Measurements from ENCODE around the gene MAP3K20.

MAP3K20 gene

DNA sequence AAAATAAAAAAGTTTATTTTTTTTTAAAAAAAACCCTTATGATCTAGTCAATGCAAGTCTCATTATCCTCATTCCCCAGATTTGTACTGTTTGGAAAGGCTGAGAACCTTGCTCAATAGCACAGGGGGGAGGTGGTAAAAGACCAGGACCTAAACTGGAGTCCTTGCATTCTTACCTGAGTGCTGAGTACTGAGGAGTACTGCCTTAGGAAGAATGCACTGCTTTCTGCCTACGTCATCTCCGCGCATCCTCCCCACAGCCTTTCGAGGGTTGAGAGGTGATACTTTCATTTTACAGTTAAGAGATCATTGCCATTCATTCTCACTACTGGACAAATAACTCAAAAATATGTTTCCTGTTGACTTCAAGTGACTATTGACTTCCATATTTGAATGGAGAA, 73.8 kb downstream of the MAP3K20 start:
- TF ChIP-seq, protein P1, sequence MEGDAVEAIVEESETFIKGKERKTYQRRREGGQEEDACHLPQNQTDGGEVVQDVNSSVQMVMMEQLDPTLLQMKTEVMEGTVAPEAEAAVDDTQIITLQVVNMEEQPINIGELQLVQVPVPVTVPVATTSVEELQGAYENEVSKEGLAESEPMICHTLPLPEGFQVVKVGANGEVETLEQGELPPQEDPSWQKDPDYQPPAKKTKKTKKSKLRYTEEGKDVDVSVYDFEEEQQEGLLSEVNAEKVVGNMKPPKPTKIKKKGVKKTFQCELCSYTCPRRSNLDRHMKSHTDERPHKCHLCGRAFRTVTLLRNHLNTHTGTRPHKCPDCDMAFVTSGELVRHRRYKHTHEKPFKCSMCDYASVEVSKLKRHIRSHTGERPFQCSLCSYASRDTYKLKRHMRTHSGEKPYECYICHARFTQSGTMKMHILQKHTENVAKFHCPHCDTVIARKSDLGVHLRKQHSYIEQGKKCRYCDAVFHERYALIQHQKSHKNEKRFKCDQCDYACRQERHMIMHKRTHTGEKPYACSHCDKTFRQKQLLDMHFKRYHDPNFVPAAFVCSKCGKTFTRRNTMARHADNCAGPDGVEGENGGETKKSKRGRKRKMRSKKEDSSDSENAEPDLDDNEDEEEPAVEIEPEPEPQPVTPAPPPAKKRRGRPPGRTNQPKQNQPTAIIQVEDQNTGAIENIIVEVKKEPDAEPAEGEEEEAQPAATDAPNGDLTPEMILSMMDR (conservative IDR thresholded peaks at IDR 0.05; ENCODE audit: low read depth, low read length) = no peak
- no peak overlapping the region for H3K4me3 ChIP-seq (ENCODE audit: low read length)
- no peak for DNase-seq (ENCODE audit: low read depth)

DNA sequence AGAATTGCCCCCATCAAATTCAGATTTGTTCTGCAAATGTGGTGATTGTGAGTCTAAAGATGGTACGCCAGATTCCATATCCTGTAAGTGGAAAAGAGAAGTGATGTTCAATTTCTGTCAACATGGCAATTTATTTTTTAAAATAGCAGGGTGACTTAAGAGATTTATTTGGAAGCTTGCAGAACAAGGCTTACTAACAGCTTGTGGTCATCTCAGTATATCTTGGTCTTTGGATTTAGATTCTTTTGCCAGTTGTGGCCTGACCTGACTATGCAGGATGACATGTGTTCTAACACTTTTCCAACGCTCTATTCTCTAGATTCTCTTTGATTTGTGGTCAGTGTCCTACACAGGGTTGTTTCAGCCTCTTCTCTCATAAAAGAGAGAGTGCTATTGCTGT, 74.4 kb downstream of the MAP3K20 start:
- DNase-seq (ENCODE audit: low read depth) = no peak

DNA sequence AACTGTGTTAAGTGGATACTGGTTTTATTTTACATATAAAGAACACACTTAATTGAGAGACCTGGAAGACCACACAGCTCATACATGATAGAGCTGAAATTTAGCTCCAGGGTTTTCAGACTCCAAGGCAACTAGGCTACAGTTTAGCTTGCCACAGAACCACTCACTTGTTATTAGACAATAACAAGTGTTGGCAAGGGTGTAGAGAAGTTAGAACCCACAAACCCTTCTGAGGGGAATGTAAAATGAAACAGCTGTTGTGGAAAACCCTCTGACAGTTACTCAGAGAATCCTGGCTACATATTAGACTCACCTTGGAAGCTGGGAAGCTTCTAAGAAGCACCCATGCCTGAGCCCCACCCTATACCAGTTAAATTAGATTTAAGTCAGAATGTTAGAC, 75.3 kb downstream of the MAP3K20 start:
- no peak for DNase-seq (ENCODE audit: low read depth)
- TF ChIP-seq, protein P1 (conservative IDR thresholded peaks at IDR 0.05; ENCODE audit: low read depth, low read length) = no peak
- no peak overlapping the region for H3K4me3 ChIP-seq (ENCODE audit: low read length)

More for the DNA sequence above, 74.4 kb downstream of the MAP3K20 start:
- TF ChIP-seq, protein P1 (conservative IDR thresholded peaks at IDR 0.05; ENCODE audit: low read depth, low read length) = no peak
- H3K4me3 ChIP-seq (ENCODE audit: low read length) = no peak overlapping the region

DNA sequence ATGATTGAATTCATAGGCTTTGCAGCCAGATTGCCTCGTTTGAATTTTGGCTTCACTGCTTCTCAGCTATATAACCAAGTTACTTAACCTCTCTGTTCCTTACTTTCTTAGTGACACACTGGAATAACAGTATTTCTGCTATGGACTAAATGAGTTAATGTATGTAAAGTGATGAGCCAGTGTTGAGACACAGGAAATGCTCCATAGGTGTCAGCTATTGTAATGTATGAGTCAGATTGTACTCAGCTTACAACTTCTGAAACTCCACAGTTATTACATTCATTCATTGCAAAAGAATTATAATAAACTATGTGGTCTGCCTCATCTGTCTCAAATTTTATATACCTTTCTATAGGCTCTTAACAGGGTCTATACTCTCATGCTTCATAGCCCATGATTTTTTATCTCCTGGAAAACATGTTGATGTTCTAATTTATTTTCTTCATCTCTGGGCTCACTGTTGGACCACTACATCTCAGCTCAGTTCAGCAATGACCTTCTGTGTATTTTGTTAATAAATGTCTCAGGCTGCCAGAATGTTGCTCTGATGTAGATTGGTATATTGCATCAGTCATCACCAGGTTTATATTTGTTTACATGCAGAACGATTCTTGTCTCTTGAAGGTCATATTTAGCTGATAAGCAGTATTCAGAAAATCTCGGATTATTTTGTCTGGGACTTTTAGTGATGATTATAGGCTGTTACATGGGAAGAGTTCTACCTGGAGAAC, 76.2 kb downstream of the MAP3K20 start:
- DNase-seq (ENCODE audit: low read depth) = no peak
- no peak overlapping the region for H3K4me3 ChIP-seq (ENCODE audit: low read length)
- TF ChIP-seq, protein P1 (conservative IDR thresholded peaks at IDR 0.05; ENCODE audit: low read depth, low read length) = no peak

DNA sequence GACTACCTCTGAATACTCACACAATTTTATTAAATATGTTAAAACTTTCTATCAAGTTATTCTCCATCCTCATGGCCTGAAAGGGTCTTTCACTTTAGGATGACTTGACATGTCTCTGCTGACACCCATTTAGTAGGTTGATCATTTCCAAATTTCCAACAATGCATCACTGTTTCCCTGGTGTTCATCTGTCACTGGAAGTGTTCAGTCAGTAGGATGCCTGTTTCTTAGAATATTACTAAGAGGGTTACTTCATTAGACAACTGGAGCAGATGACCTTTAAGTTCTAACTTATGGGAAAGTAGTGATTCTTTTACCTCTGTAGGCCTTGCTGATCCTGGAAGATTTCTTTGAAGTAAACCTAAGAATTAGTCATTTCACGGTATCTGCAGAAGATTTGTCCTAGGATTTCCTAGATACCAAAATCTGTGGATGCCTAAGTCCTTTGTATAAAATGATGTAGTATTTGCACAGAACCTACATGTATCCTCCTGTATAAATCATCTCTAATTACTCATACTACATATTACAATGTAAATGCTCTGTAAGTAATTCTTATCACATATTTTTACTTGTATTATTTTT, 77.7 kb downstream of the MAP3K20 start:
- TF ChIP-seq, protein P1 (conservative IDR thresholded peaks at IDR 0.05; ENCODE audit: low read depth, low read length) = no peak
- no peak for DNase-seq (ENCODE audit: low read depth)
- H3K4me3 ChIP-seq (ENCODE audit: low read length) = no peak overlapping the region

DNA sequence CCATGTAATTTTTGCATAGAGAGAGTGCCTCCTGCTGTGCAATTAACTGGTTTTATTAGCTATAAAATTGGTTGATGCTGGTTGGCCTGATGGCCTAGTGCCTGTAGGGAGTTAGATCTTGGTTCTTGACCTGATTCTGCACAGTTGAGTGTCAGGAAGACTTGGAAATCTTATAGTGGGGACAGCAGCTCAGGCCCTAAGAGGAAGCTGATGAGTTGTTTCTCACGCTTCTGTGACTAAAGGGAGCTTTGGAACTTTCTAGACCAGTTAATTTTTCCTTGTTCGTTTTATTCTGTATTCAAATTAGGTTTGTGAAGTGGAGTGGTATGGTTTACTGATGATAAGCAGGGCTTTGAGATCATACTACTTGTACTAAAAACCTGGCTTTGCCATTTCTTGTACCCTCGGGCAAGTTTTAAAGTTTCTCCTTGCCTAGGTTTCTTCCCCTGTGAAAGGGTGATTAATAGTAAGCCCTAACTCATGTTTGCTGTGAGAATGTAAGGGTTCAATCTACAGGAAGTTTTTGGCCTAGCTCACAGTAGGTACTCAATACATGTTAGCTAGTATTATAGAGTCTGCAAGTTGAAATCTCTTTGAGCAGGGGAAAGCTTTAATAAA, 82.1 kb downstream of the MAP3K20 start:
- TF ChIP-seq, protein P1 (conservative IDR thresholded peaks at IDR 0.05; ENCODE audit: low read depth, low read length) = no peak
- no peak for DNase-seq (ENCODE audit: low read depth)
- H3K4me3 ChIP-seq (ENCODE audit: low read length) = no peak overlapping the region

All from retinal pigment epithelial cell (primary cell).